HCT116 (cell line): ENCODE measurements around the gene SERGEF. TPM values are rescaled to one million over a fixed set of nuclear protein-coding genes. Genes with fewer than 3 reads are reported as not detected.

Source experiments
- ATAC-seq: fragments of 200-7000 bp; cut with Tn5 transposase; 2 replicates; pipeline ENCODE4 v1.9.1; 2020; ENCODE audit warnings: mild to moderate bottlenecking, moderate library complexity
- BruUV-seq: library from RNA; stranded (reverse); fragments of 400-500 nt; replicated peaks from 2 replicates; lab custom pipeline; 2021; lab: Mats Ljungman, UMichigan
- CTCF ChIA-PET: fragments of 300-600 bp; sonication (Branson Sonifier 250); formaldehyde crosslinking; loops from one replicate; lab custom pipeline; 2021; ENCODE audit warnings: antibody characterized with exemption; lab: Charles Lee
- POLR2A ChIA-PET: fragments of 300-600, 350-600 bp; sonication (Branson Sonifier 250); formaldehyde crosslinking; loops from one replicate; lab custom pipeline; 2021; ENCODE audit warnings: antibody characterized with exemption; lab: Charles Lee
- RAD21 ChIA-PET, 2 experiments: fragments of 300-600 bp; sonication (Branson Sonifier 250); formaldehyde crosslinking; loops; one replicate each; lab custom pipeline; 2023; ENCODE audit warnings: low total read pairs in 2 of 2; ENCODE audit not compliant: uncharacterized antibody in 2 of 2, unreplicated experiment in 2 of 2, low non-redundant PET in 1 of 2; lab: Charles Lee
- DNase-seq: peaks from one replicate; pipeline ENCODE4 v3.0.0-alpha.2; 2010; ENCODE audit warnings: low read depth, low spot score
- H2AFZ ChIP-seq: fragments of 200-600 bp; shearing (Covaris generic), sonication (generic); 2 replicates; pipeline ENCODE4 v1.6.1; 2017; ENCODE audit warnings: low read depth, mixed run types, mixed read lengths, antibody characterized with exemption, low read length; ENCODE audit not compliant: poor library complexity, severe bottlenecking
- H3K27ac ChIP-seq: 2 replicates; pipeline ENCODE4 v1.5.1; 2012; ENCODE audit warnings: low read depth, low read length
- H3K27me3 ChIP-seq: fragments of 200-600 bp; sonication (generic); 2 replicates; pipeline ENCODE4 v1.6.1; 2016; ENCODE audit warnings: mixed run types, low read length, mixed read lengths; ENCODE audit not compliant: insufficient read depth
- H3K36me3 ChIP-seq, 2 experiments: fragments of 200-500 bp in 1 of 2; fragments of 200-600 bp in 1 of 2; sonication (Bioruptor generic) in 1 of 2; sonication (generic) in 1 of 2; 2 replicates each; pipeline versions ENCODE4 v1.5.1 to v1.6.1; 2014 to 2016; ENCODE audit warnings: low read length in 2 of 2, inconsistent platforms in 1 of 2, mixed read lengths in 1 of 2, mixed run types in 1 of 2; ENCODE audit not compliant: insufficient read depth in 2 of 2, control insufficient read depth in 1 of 2
- H3K4me1 ChIP-seq, 2 experiments: fragments of 200-600 bp in 1 of 2; sonication (generic) in 1 of 2; 2 replicates each; pipeline versions ENCODE4 v1.5.1 to v1.6.1; 2012 to 2017; ENCODE audit warnings: low read length in 2 of 2, inconsistent platforms in 1 of 2, mild to moderate bottlenecking in 1 of 2, mixed read lengths in 1 of 2, mixed run types in 1 of 2, moderate library complexity in 1 of 2; ENCODE audit not compliant: insufficient read depth in 2 of 2, control insufficient read depth in 1 of 2
- H3K4me2 ChIP-seq: fragments of 200-600 bp; sonication (generic); 2 replicates; pipeline ENCODE4 v1.6.1; 2017; ENCODE audit warnings: mixed run types, low read length, mixed read lengths
- H3K4me3 ChIP-seq, 2 experiments: fragments of 200-600 bp in 1 of 2; sonication (generic) in 1 of 2; replicated peaks in 1 of 2; 2 replicates each; pipeline ENCODE4 v1.5.1; 2011 to 2016; ENCODE audit warnings: low read length in 2 of 2, control low read depth in 1 of 2, low read depth in 1 of 2, mild to moderate bottlenecking in 1 of 2, mixed read lengths in 1 of 2, mixed run types in 1 of 2
- H3K79me2 ChIP-seq: fragments of 200-600 bp; sonication (generic); 2 replicates; pipeline ENCODE4 v1.6.1; 2017; ENCODE audit warnings: mild to moderate bottlenecking, mixed run types, low read length, moderate library complexity, mixed read lengths; ENCODE audit not compliant: insufficient read depth
- H3K9ac ChIP-seq: fragments of 200-600 bp; sonication (generic); 2 replicates; pipeline ENCODE4 v1.6.1; 2016; ENCODE audit warnings: low read length, mixed read lengths
- H3K9me2 ChIP-seq: fragments of 200-600 bp; sonication (generic), shearing (Covaris generic); 2 replicates; pipeline ENCODE4 v1.6.1; 2017; ENCODE audit warnings: mixed run types, mild to moderate bottlenecking, moderate library complexity; ENCODE audit not compliant: insufficient read depth
- H3K9me3 ChIP-seq, 2 experiments: fragments of 200-500 bp in 1 of 2; fragments of 200-600 bp in 1 of 2; sonication (Bioruptor generic) in 1 of 2; sonication (generic) in 1 of 2; 2 replicates each; pipeline ENCODE4 v1.6.1; 2014 to 2017; ENCODE audit warnings: low read length in 2 of 2, mixed read lengths in 2 of 2, inconsistent platforms in 1 of 2, low read depth in 1 of 2, mild to moderate bottlenecking in 1 of 2, mixed run types in 1 of 2, moderate library complexity in 1 of 2; ENCODE audit not compliant: control insufficient read depth in 1 of 2, insufficient read depth in 1 of 2
- H4K20me1 ChIP-seq: fragments of 200-600 bp; sonication (generic), shearing (Covaris generic); 2 replicates; pipeline ENCODE4 v1.6.1; 2017; ENCODE audit warnings: mixed run types, mild to moderate bottlenecking, moderate library complexity; ENCODE audit not compliant: insufficient read depth
- CEBPB ChIP-seq: IDR thresholded peaks from 2 replicates; pipeline ENCODE4 v1.6.1; 2012; ENCODE audit warnings: low read depth
- CTCF ChIP-seq, 3 experiments: fragments of 200-600 bp in 1 of 3; sonication (generic) in 1 of 3; IDR thresholded peaks in 2 of 3; conservative IDR thresholded peaks in 1 of 3; 2 replicates each; pipeline ENCODE4 v1.5.1; 2012 to 2017; ENCODE audit warnings: low read depth in 2 of 3, low read length in 2 of 3, antibody characterized with exemption in 1 of 3, borderline replicate concordance in 1 of 3, control low read depth in 1 of 3, mild to moderate bottlenecking in 1 of 3, mixed read lengths in 1 of 3, mixed run types in 1 of 3, moderate library complexity in 1 of 3; ENCODE audit not compliant: insufficient read depth in 1 of 3
- EZH2 ChIP-seq: fragments of 200-600 bp; sonication (generic); IDR thresholded peaks from 2 replicates; pipeline ENCODE4 v1.6.1; 2017; ENCODE audit warnings: antibody characterized with exemption, mixed run types
- EZH2phosphoT487 ChIP-seq: fragments of 200-600 bp; IDR thresholded peaks from 2 replicates; pipeline ENCODE4 v1.6.1; 2018; ENCODE audit warnings: antibody characterized with exemption, borderline replicate concordance
- SIN3A ChIP-seq: IDR thresholded peaks from 2 replicates; pipeline ENCODE4 v1.6.1; 2012; ENCODE audit warnings: low read depth
- YY1 ChIP-seq: IDR thresholded peaks from 2 replicates; pipeline ENCODE4 v1.6.1; 2011; ENCODE audit warnings: low read length, low read depth, moderate library complexity, mild to moderate bottlenecking; ENCODE audit not compliant: insufficient replicate concordance; ENCODE audit errors: extremely low read depth
- ZNF274 ChIP-seq: fragments of 200-500 bp; sonication (Bioruptor generic); IDR thresholded peaks from 2 replicates; pipeline ENCODE4 v1.6.1; 2014; ENCODE audit warnings: mild to moderate bottlenecking, low read depth, low read length, inconsistent platforms
- intact Hi-C: fragments of 100-400 bp; cut with micrococcal nuclease; formaldehyde crosslinking; loops from 2 replicates; pipeline ENCODE4 v1.10.0; 2022
- total RNA-seq: library from RNA; stranded (reverse); gene quantifications from one replicate; pipeline ENCODE4 v1.2.1, GENCODE V29; 2021; ENCODE audit not compliant: unreplicated experiment

The SERGEF gene
- total RNA-seq, 1 experiment from 2014 or later, result 32.8 TPM

- RAD21 ChIA-PET, result no interaction called here
- BruUV-seq, result no TSS peak
These were observed 242.7 kb downstream of the SERGEF start for GRCh38 chr11:17770048-17770652.

More at GRCh38 chr11:17770048-17770652, 242.7 kb downstream of the SERGEF start:
- H3K36me3 ChIP-seq, result no peaks in the 10 kb centered on the region
- ATAC-seq (peak; percentile 36; the same call in 1 of the 2 replicates), DNase-seq (no peak)
- intact Hi-C loops, result no loop called here
- peaks cover 3 to 6% of the 10 kb centered on the region in 2 experiments; a peak in 3 of 4 replicates for H3K4me1 ChIP-seq
- no peak overlapping the region for H3K4me2 ChIP-seq
- no peaks in the 10 kb centered on the region for H4K20me1 ChIP-seq
- TF ChIP-seq SIN3A (no peak), EZH2phosphoT487 (no peak), CEBPB (no peak), YY1 (no peak), CTCF (IDR thresholded peaks at IDR 0.05 in 2 of 3, conservative IDR thresholded peaks at IDR 0.05 in 1 of 3; ENCODE audit: borderline replicate concordance in 1 of 3, insufficient read depth in 1 of 3, low read depth in 2 of 3, low read length in 2 of 3) (peak in 2 of 3 experiments; percentile 48 to 53; a peak in 4 of 6 replicates), EZH2 (no peak), ZNF274 (no peak)
- H3K27ac ChIP-seq, result no peak overlapping the region
- no peaks in the 10 kb centered on the region for H3K9me2 ChIP-seq
- H3K79me2 ChIP-seq, result no peaks in the 10 kb centered on the region
- H3K9me3 ChIP-seq, result no peaks in the 10 kb centered on the region
- H3K27me3 ChIP-seq, result no peaks in the 10 kb centered on the region
- ChIA-PET POLR2A (no interaction called here), CTCF (interaction anchor here (1.3 to 1.8 kb wide), 2 partner anchors 203 to 208 kb away, joined by 3 to 5 read pairs; no protein-coding TSS in a partner anchor)
- H3K4me3 ChIP-seq, result no peak overlapping the region
- H2AFZ ChIP-seq, result no peak overlapping the region
- no peak overlapping the region for H3K9ac ChIP-seq
